ENCODE measurements around the gene UGT8. TPM values are rescaled to one million over a fixed set of nuclear protein-coding genes. Genes with fewer than 3 reads are reported as not detected.

The UGT8 gene
- total and polyA plus RNA-seq, 2 of the 8 experiments (the other 6 are each of a cell fraction or from before 2014, with no cell fraction given): 16.9 to 26.9 TPM

GRCh38 chr4:114663083-114663482, 64.5 kb downstream of the UGT8 start:
- H3K9me3 ChIP-seq (ENCODE audit: insufficient read depth in 2 of 2, low read depth in 1 of 2, low read length in 1 of 2): no peaks in the 10 kb centered on the region
- H3K23me2 ChIP-seq (ENCODE audit: low read depth, low read length): no peaks in the 10 kb centered on the region
- H3K18ac ChIP-seq (ENCODE audit: extremely low read depth, low read length): no peak overlapping the region
- no peak overlapping the region for H4K8ac ChIP-seq (ENCODE audit: extremely low read depth, insufficient read depth, low read length)
- no peaks in the 10 kb centered on the region for H3K27me3 ChIP-seq (replicated peaks in 1 of 4; ENCODE audit: control insufficient read depth in 3 of 4, extremely low read depth in 1 of 4, insufficient read depth in 3 of 4, low read length in 3 of 4)
- no peaks in the 10 kb centered on the region; the same call in 1 of the 2 replicates for H3K79me1 ChIP-seq (ENCODE audit: low read depth, low read length)
- H3K4me3 ChIP-seq (ENCODE audit: extremely low read depth in 1 of 4, insufficient read depth in 2 of 4, low read depth in 3 of 4, low read length in 4 of 4): no peak overlapping the region
- no peak overlapping the region for H3K4ac ChIP-seq (replicated peaks; ENCODE audit: insufficient read length, low read depth, low read length)
- H4K20me1 ChIP-seq (replicated peaks in 1 of 2; ENCODE audit: control insufficient read depth in 1 of 2, insufficient read depth in 2 of 2, low read length in 2 of 2): peaks cover 0 to 2% of the 10 kb centered on the region in 2 experiments
- no peak overlapping the region for H4K91ac ChIP-seq (replicated peaks; ENCODE audit: insufficient read length, low read length)
- ChIA-PET POLR2A (ENCODE audit: partially characterized antibody) (interaction anchor here (0.6 kb wide), 1 partner anchor 528 kb away, joined by 4 read pairs; no protein-coding TSS in a partner anchor), CTCF (ENCODE audit: partially characterized antibody) (interaction anchor here (0.7 to 2.4 kb wide), 10 partner anchors 10 to 275 kb away, joined by 3 to 16 read pairs (median 4); no protein-coding TSS in a partner anchor)
- no peak overlapping the region for H2AK5ac ChIP-seq (ENCODE audit: low read depth, low read length)
- H2BK5ac ChIP-seq (ENCODE audit: low read depth, low read length): no peak overlapping the region
- no peak overlapping the region for H3K27ac ChIP-seq (ENCODE audit: low read depth, low read length)
- peaks cover 0 to 4% (median 1%) of the 10 kb centered on the region in 4 experiments; a peak in 2 of 7 replicates for H3K4me1 ChIP-seq (replicated peaks in 1 of 4; ENCODE audit: control insufficient read depth in 3 of 4, insufficient read depth in 4 of 4, low read length in 3 of 4)
- no peak overlapping the region for H2BK15ac ChIP-seq (ENCODE audit: low read length)
- WGBS, 2 experiments (ENCODE audit: extremely low coverage in 1 of 2, insufficient coverage in 1 of 2, insufficient read length in 1 of 2, insufficient replicate concordance in 2 of 2, low coverage in 1 of 2, low lambda C conversion rate in 2 of 2, missing lambda C conversion rate in 1 of 2): 90% methylated on average over 5 of the region's 5 CpGs; no CpG with 5 or more reads in 1 of the 2 experiments
- peaks cover 0 to 10% (median 0%) of the 10 kb centered on the region in 4 experiments; a peak in 2 of 8 replicates for H3K36me3 ChIP-seq (ENCODE audit: control insufficient read depth in 2 of 4, insufficient read depth in 4 of 4, low read length in 3 of 4)
- FAIRE-seq: no peak
- no peak overlapping the region for H3K9ac ChIP-seq (replicated peaks in 1 of 4; ENCODE audit: extremely low read depth in 1 of 4, low read depth in 3 of 4, low read length in 3 of 4)
- H2BK12ac ChIP-seq (ENCODE audit: low read depth, low read length): no peak overlapping the region
- no peak overlapping the region for H2BK20ac ChIP-seq (ENCODE audit: low read length)
- H3K79me2 ChIP-seq (ENCODE audit: control insufficient read depth in 1 of 2, insufficient read depth in 2 of 2, low read length in 2 of 2): peaks cover 0 to 17% of the 10 kb centered on the region in 2 experiments; a peak in 1 of 4 replicates
- no peak overlapping the region for H2AFZ ChIP-seq (ENCODE audit: low read length)
- H3K14ac ChIP-seq (ENCODE audit: insufficient read length): no peak overlapping the region
- no peak overlapping the region for H3K4me2 ChIP-seq (ENCODE audit: insufficient read depth in 1 of 2, low read depth in 2 of 2, low read length in 2 of 2)
- no peak for DNase-seq (ENCODE audit: low read depth in 1 of 2, low spot score in 2 of 2)
- no peak overlapping the region for H3K56ac ChIP-seq (replicated peaks; ENCODE audit: insufficient read length, low read depth, low read length)
- no peak overlapping the region for H2BK120ac ChIP-seq (replicated peaks; ENCODE audit: low read depth, low read length)
- H4K5ac ChIP-seq (ENCODE audit: insufficient read length, low read depth, low read length): no peak overlapping the region
- H3K23ac ChIP-seq (ENCODE audit: insufficient read length): no peak overlapping the region
- TF ChIP-seq CTCF (IDR thresholded peaks at IDR 0.05; ENCODE audit: control extremely low read depth in 1 of 3, insufficient read depth in 1 of 3, low read depth in 1 of 3, low read length in 3 of 3): no peak
- TF ChIP-seq, protein P1, sequence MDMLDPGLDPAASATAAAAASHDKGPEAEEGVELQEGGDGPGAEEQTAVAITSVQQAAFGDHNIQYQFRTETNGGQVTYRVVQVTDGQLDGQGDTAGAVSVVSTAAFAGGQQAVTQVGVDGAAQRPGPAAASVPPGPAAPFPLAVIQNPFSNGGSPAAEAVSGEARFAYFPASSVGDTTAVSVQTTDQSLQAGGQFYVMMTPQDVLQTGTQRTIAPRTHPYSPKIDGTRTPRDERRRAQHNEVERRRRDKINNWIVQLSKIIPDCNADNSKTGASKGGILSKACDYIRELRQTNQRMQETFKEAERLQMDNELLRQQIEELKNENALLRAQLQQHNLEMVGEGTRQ (IDR thresholded peaks at IDR 0.05; ENCODE audit: low read length): no peak
- no peak for TF ChIP-seq TAF7 (optimal IDR thresholded peaks at IDR 0.05; ENCODE audit: borderline replicate concordance, low read depth, low read length)
- no peak for TF ChIP-seq CREB1 (IDR thresholded peaks at IDR 0.05)
- no peak for TF ChIP-seq SUZ12 (IDR thresholded peaks at IDR 0.05; ENCODE audit: low read length)
- TF ChIP-seq EZH2 (IDR thresholded peaks at IDR 0.05; ENCODE audit: low read depth, low read length, severe bottlenecking): no peak
- no peak for TF ChIP-seq TEAD4 (IDR thresholded peaks at IDR 0.05; ENCODE audit: low read depth, low read length)
- no peak for TF ChIP-seq BACH1 (IDR thresholded peaks at IDR 0.05; ENCODE audit: low read length)
- TF ChIP-seq JUND (IDR thresholded peaks at IDR 0.05; ENCODE audit: low read length): no peak
- no peak for TF ChIP-seq PHF8 (conservative IDR thresholded peaks at IDR 0.05; ENCODE audit: low read depth, low read length)

All from H1 (cell line).